Mesenchymal stem cell (in vitro differentiated cells and primary cell): ENCODE results near the gene AHCYL2.

Experiments
- DNase-seq: peaks from one replicate; pipeline ENCODE4 v3.0.0-alpha.2; 2013
- H2AFZ ChIP-seq: one replicate; pipeline ENCODE4 v1.6.1; 2013; ENCODE audit warnings: low read depth, mild to moderate bottlenecking, control low read depth, inconsistent platforms, low read length, moderate library complexity
- H2AK5ac ChIP-seq: 2 replicates; pipeline ENCODE4 v1.6.1; 2013; ENCODE audit warnings: low read length, moderate library complexity, mild to moderate bottlenecking, inconsistent platforms; ENCODE audit not compliant: severe bottlenecking
- H2BK120ac ChIP-seq: one replicate; pipeline ENCODE4 v1.6.1; 2013; ENCODE audit warnings: low read depth, mild to moderate bottlenecking, inconsistent platforms, low read length, moderate library complexity
- H2BK12ac ChIP-seq, 2 experiments: one replicate each; pipeline ENCODE4 v1.6.1; 2013; ENCODE audit warnings: inconsistent platforms in 2 of 2, low read length in 2 of 2, mild to moderate bottlenecking in 2 of 2, moderate library complexity in 2 of 2, control low read depth in 1 of 2
- H2BK15ac ChIP-seq: one replicate; pipeline ENCODE4 v1.6.1; 2013; ENCODE audit warnings: mild to moderate bottlenecking, low read depth, inconsistent platforms; ENCODE audit not compliant: poor library complexity, severe bottlenecking
- H2BK5ac ChIP-seq: 2 replicates; pipeline ENCODE4 v1.6.1; 2013; ENCODE audit warnings: low read depth, mild to moderate bottlenecking, low read length, control low read depth, inconsistent platforms; ENCODE audit not compliant: poor library complexity, severe bottlenecking
- H3K14ac ChIP-seq, 2 experiments: one replicate each; pipeline ENCODE4 v1.6.1; 2013; ENCODE audit warnings: inconsistent platforms in 2 of 2, low read length in 2 of 2, control low read depth in 1 of 2, mild to moderate bottlenecking in 1 of 2, moderate library complexity in 1 of 2
- H3K18ac ChIP-seq, 2 experiments: one replicate each; pipeline ENCODE4 v1.6.1; 2013; ENCODE audit warnings: inconsistent platforms in 2 of 2, low read length in 2 of 2, control low read depth in 1 of 2, low read depth in 1 of 2, mild to moderate bottlenecking in 1 of 2
- H3K23ac ChIP-seq, 2 experiments: one replicate each; pipeline ENCODE4 v1.6.1; 2013; ENCODE audit warnings: inconsistent platforms in 2 of 2, low read length in 2 of 2, mild to moderate bottlenecking in 2 of 2, moderate library complexity in 2 of 2, control low read depth in 1 of 2
- H3K27ac ChIP-seq: 2 replicates; pipeline ENCODE4 v1.5.1; 2013; ENCODE audit warnings: mild to moderate bottlenecking, moderate library complexity, low read length, control low read depth, inconsistent platforms; ENCODE audit not compliant: poor library complexity, severe bottlenecking
- H3K27me3 ChIP-seq, 2 experiments: 2 replicates each; pipeline versions ENCODE4 v1.6.1 to v1.7.0; 2013; ENCODE audit warnings: low read length in 2 of 2, mild to moderate bottlenecking in 2 of 2, moderate library complexity in 2 of 2, control low read depth in 1 of 2, inconsistent platforms in 1 of 2; ENCODE audit not compliant: control insufficient read depth in 1 of 2, insufficient read depth in 1 of 2
- H3K36me3 ChIP-seq, 2 experiments: 2 replicates each; pipeline versions ENCODE4 v1.6.1 to v1.7.0; 2013; ENCODE audit warnings: low read length in 2 of 2, control low read depth in 1 of 2, inconsistent platforms in 1 of 2, low read depth in 1 of 2, mild to moderate bottlenecking in 1 of 2; ENCODE audit not compliant: insufficient read depth in 2 of 2, control insufficient read depth in 1 of 2
- H3K4ac ChIP-seq, 2 experiments: one replicate each; pipeline ENCODE4 v1.6.1; 2013; ENCODE audit warnings: inconsistent platforms in 2 of 2, low read length in 2 of 2, mild to moderate bottlenecking in 2 of 2, moderate library complexity in 2 of 2, control low read depth in 1 of 2, low read depth in 1 of 2
- H3K4me1 ChIP-seq: 2 replicates; pipeline ENCODE4 v1.6.1; 2013; ENCODE audit warnings: low read depth, low read length, control low read depth; ENCODE audit not compliant: control insufficient read depth, insufficient read depth
- H3K4me2 ChIP-seq: 2 replicates; pipeline ENCODE4 v1.6.1; 2013; ENCODE audit warnings: low read length, mild to moderate bottlenecking, inconsistent platforms; ENCODE audit not compliant: poor library complexity, severe bottlenecking
- H3K4me3 ChIP-seq, 2 experiments: 2 replicates each; pipeline versions ENCODE4 v1.5.1 to v1.7.0; 2013; ENCODE audit warnings: low read length in 2 of 2, mild to moderate bottlenecking in 2 of 2, control low read depth in 1 of 2, low read depth in 1 of 2; ENCODE audit not compliant: insufficient read depth in 1 of 2
- H3K79me1 ChIP-seq: replicated peaks from 2 replicates; pipeline ENCODE4 v1.6.1; 2013; ENCODE audit warnings: mild to moderate bottlenecking, control low read depth, low read length, inconsistent platforms; ENCODE audit not compliant: poor library complexity, severe bottlenecking
- H3K9ac ChIP-seq: 2 replicates; pipeline ENCODE4 v1.7.0; 2013; ENCODE audit warnings: mild to moderate bottlenecking, low read length, moderate library complexity
- H3K9me3 ChIP-seq: 2 replicates; pipeline ENCODE4 v1.7.0; 2013; ENCODE audit warnings: mild to moderate bottlenecking, low read length; ENCODE audit not compliant: control insufficient read depth
- H4K8ac ChIP-seq: one replicate; pipeline ENCODE4 v1.6.1; 2013; ENCODE audit warnings: inconsistent platforms, mild to moderate bottlenecking, low read length, moderate library complexity
- H4K91ac ChIP-seq: one replicate; pipeline ENCODE4 v1.6.1; 2013; ENCODE audit warnings: mild to moderate bottlenecking, low read length, inconsistent platforms
- WGBS: methylation state at CpG from one replicate; pipeline ENCODE4 v1.1.7; 2013; ENCODE audit warnings: mixed read lengths; 5-methylcytosine and 5-hydroxymethylcytosine counted together

Gene AHCYL2

DNA sequence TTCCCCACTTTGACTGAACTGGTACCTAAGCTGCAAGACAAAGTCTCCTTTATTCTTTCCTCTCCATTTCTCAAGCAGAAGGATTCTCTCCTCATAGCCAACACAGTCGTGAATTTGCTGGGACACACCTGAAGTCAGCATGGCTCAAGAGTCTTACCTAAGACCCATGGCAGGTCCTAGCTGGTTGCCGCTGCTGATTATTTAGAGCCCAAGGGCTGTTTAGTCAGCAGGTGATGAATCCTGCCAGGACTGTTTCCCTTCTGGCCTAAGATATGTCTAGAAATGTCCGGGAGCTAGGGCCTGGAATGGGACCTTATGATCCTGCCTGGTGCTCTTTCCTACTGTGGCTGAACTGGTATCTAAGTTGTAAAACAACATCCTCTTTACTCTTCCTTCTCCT is 82.8 kb downstream of the AHCYL2 start:
- Histone ChIP-seq H4K91ac (no peak overlapping the region), H3K9me3 (peaks cover 16% of the 10 kb centered on the region), H2BK120ac (no peak overlapping the region), H3K27ac (no peak overlapping the region), H3K14ac (no peak overlapping the region), H3K27me3 (no peaks in the 10 kb centered on the region), H2BK5ac (no peak overlapping the region), H3K79me1 (peaks cover 7% of the 10 kb centered on the region), H2BK15ac (no peak overlapping the region), H4K8ac (no peak overlapping the region), H3K4me2 (no peak overlapping the region), H3K4me1 (no peaks in the 10 kb centered on the region), H2BK12ac (no peak overlapping the region), H2AFZ (no peak overlapping the region), H3K4me3 (no peak overlapping the region), H3K9ac (no peak overlapping the region), H2AK5ac (no peak overlapping the region), H3K36me3 (peaks cover 0 to 4% of the 10 kb centered on the region in 2 experiments), H3K4ac (no peak overlapping the region), H3K18ac (no peak overlapping the region), H3K23ac (no peak overlapping the region)
- no peak for DNase-seq
- WGBS, result 98% methylated on average over 3 of the region's 3 CpGs

DNA sequence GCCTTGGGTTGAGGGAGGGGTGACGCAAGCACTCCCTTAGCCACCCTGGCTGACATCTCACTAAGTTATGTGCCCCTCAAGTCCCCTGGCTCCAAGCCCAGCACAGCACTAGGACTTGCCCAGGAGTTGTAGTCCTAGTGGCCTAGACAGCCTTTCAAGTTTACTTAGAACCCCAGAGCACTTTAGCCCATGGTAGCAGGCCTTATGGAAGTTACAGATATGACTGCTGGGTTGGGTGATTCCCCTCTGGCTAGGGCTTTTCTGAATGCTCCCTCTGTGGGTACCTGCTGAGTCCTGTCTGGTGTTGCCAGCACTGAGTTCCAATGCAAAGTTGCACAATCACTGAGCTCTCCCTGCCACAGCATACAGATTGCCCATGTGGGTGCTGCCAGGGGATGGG is 83.2 kb downstream of the AHCYL2 start:
- Histone ChIP-seq H2AK5ac (no peak overlapping the region), H3K9me3 (peaks cover 16% of the 10 kb centered on the region), H2BK120ac (no peak overlapping the region), H2BK15ac (no peak overlapping the region), H3K23ac (no peak overlapping the region), H3K4me3 (no peak overlapping the region), H3K4ac (no peak overlapping the region), H2BK12ac (no peak overlapping the region), H3K79me1 (peaks cover 7% of the 10 kb centered on the region), H3K27ac (no peak overlapping the region), H3K9ac (no peak overlapping the region), H3K4me1 (no peaks in the 10 kb centered on the region), H3K36me3 (peaks cover 0 to 4% of the 10 kb centered on the region in 2 experiments), H4K8ac (no peak overlapping the region), H3K27me3 (no peaks in the 10 kb centered on the region), H3K18ac (no peak overlapping the region), H3K14ac (no peak overlapping the region), H3K4me2 (no peak overlapping the region), H2AFZ (no peak overlapping the region), H4K91ac (no peak overlapping the region), H2BK5ac (no peak overlapping the region)
- DNase-seq, result peak; percentile 17
- no CpG with 5 or more reads among the region's 1 CpG for WGBS

DNA sequence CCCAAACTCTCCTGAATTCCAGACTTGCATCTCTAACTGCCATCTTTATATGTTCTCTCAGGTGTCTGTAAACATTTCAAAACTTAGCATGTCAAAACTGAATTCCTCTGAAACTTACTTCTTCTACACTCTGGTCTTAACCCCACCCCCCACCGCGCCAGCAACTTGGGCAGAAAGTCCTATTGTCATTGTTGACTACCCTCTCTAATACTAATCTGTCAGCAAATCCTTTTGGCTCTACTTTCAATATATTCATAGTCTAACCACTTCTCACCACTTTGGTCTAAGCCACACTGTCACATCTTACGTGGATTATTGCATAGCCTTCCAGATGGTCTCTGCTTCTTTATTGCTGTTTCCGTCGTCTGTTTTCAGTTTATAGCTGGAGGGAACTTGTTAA is 86.6 kb downstream of the AHCYL2 start:
- no peak overlapping the region for H3K27ac ChIP-seq
- H2BK12ac ChIP-seq, result no peak overlapping the region
- H3K9ac ChIP-seq, result no peak overlapping the region
- peaks cover 0 to 4% of the 10 kb centered on the region in 2 experiments for H3K36me3 ChIP-seq
- H3K79me1 ChIP-seq, result peaks cover 6% of the 10 kb centered on the region
- H2BK120ac ChIP-seq, result no peak overlapping the region
- H3K18ac ChIP-seq, result no peak overlapping the region
- WGBS, result 69% methylated on average over 5 of the region's 5 CpGs
- H3K9me3 ChIP-seq, result no peaks in the 10 kb centered on the region
- H2AFZ ChIP-seq, result no peak overlapping the region
- H3K27me3 ChIP-seq, result no peaks in the 10 kb centered on the region
- no peak overlapping the region for H3K4me2 ChIP-seq
- no peak overlapping the region for H3K23ac ChIP-seq
- no peak overlapping the region for H2BK5ac ChIP-seq
- no peak overlapping the region for H2AK5ac ChIP-seq
- no peak overlapping the region for H4K91ac ChIP-seq
- DNase-seq, result no peak
- H3K4me3 ChIP-seq, result no peak overlapping the region
- no peaks in the 10 kb centered on the region for H3K4me1 ChIP-seq
- no peak overlapping the region for H3K14ac ChIP-seq
- no peak overlapping the region for H2BK15ac ChIP-seq
- no peak overlapping the region for H4K8ac ChIP-seq
- H3K4ac ChIP-seq, result no peak overlapping the region

DNA sequence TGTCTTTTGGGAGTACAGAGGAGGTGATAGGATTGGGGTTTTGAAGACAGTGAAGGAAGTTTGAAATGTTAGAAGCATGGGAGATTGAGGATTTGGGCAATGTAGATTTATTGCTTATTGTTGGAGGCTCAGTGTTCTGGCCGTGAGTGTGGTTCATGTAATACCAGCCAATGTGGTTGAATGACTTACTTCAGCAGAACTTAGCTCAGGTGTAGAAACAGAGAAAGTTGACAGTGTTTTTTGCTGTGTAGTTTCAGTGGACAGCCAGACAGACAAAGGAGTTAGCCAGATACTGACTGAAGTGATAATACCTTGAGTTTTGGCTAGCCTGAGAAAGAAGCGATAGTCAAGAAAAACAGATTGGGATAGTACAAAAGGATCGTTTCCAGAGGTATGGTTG is 88.5 kb downstream of the AHCYL2 start:
- Histone ChIP-seq H3K4ac (no peak overlapping the region), H3K18ac (no peak overlapping the region), H3K4me2 (no peak overlapping the region), H2AK5ac (no peak overlapping the region), H2BK12ac (no peak overlapping the region), H3K23ac (no peak overlapping the region), H2BK15ac (no peak overlapping the region), H2BK5ac (no peak overlapping the region), H2AFZ (no peak overlapping the region), H4K8ac (no peak overlapping the region), H3K27ac (no peak overlapping the region), H4K91ac (no peak overlapping the region), H3K9me3 (no peaks in the 10 kb centered on the region), H2BK120ac (no peak overlapping the region), H3K4me3 (no peak overlapping the region), H3K27me3 (no peaks in the 10 kb centered on the region), H3K79me1 (no peaks in the 10 kb centered on the region), H3K9ac (no peak overlapping the region), H3K4me1 (no peaks in the 10 kb centered on the region), H3K14ac (no peak overlapping the region), H3K36me3 (no peaks in the 10 kb centered on the region)
- WGBS, result 88% methylated on average over 3 of the region's 3 CpGs
- no peak for DNase-seq
